HG03060 (cell line): ENCODE measurements around the gene PC.

Experiments
- ATAC-seq: cut with Tn5 transposase; IDR thresholded peaks from one replicate; pipeline ENCODE4 v1.9.1; 2021; ENCODE audit warnings: low read depth, moderate number of reproducible peaks; ENCODE audit not compliant: unreplicated experiment

PC gene

GRCh38 chr11:66870131-66870530 lies 88.1 kb downstream of the PC start:
- no peak for ATAC-seq

GRCh38 chr11:66869567-66869870 lies 88.7 kb downstream of the PC start:
- ATAC-seq: no peak

- peak; percentile 61 for ATAC-seq
Observed at GRCh38 chr11:66868726-66869566, 89.2 kb downstream of the PC start.

- no peak for ATAC-seq
Observed at GRCh38 chr11:66868082-66868725, 90.0 kb downstream of the PC start.

- ATAC-seq: no peak
Observed at GRCh38 chr11:66867425-66868040, 90.7 kb downstream of the PC start.

GRCh38 chr11:66866511-66866986 lies 91.6 kb downstream of the PC start:
- ATAC-seq: no peak

- no peak for ATAC-seq
Observed at GRCh38 chr11:66866007-66866406, 92.2 kb downstream of the PC start.

- ATAC-seq: no peak
Observed at GRCh38 chr11:66864924-66865697, 93.1 kb downstream of the PC start.

- no peak for ATAC-seq
Observed at GRCh38 chr11:66864172-66864901, 93.8 kb downstream of the PC start.

- ATAC-seq: no peak
Observed at GRCh38 chr11:66863428-66864125, 94.6 kb downstream of the PC start.

- no peak for ATAC-seq
Observed at GRCh38 chr11:66862559-66863037, 95.6 kb downstream of the PC start.

- ATAC-seq: no peak
Observed at GRCh38 chr11:66861774-66862558, 96.2 kb downstream of the PC start.

GRCh38 chr11:66861038-66861773 lies 97.0 kb downstream of the PC start:
- no peak for ATAC-seq

GRCh38 chr11:66860449-66860831 lies 97.7 kb downstream of the PC start:
- no peak for ATAC-seq

- no peak for ATAC-seq
Observed at GRCh38 chr11:66859686-66860448, 98.3 kb downstream of the PC start.

- ATAC-seq: no peak
Observed at GRCh38 chr11:66858939-66859685, 99.1 kb downstream of the PC start.
